ENCODE results near the gene DCTN5.

DNA sequence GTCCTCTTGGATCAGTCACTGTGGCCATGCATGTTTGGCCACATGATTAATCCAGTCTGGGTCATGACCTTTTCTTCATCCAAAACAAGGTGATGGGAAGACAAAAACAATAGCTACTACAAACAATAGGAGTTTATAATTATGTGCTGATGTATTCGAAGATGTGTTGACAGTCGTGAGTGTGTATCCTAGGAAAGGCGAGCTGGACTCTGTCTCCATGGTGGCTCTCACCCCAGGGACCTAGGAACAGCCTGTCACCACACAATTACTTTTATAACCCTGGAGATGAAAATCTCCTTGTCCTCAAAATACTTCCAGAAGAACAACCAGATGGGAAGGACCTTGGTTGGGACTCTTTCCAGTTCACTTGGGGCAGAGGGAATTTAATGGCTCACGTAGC lies 27.6 kb downstream of the DCTN5 start:
- TF ChIP-seq, protein P1, sequence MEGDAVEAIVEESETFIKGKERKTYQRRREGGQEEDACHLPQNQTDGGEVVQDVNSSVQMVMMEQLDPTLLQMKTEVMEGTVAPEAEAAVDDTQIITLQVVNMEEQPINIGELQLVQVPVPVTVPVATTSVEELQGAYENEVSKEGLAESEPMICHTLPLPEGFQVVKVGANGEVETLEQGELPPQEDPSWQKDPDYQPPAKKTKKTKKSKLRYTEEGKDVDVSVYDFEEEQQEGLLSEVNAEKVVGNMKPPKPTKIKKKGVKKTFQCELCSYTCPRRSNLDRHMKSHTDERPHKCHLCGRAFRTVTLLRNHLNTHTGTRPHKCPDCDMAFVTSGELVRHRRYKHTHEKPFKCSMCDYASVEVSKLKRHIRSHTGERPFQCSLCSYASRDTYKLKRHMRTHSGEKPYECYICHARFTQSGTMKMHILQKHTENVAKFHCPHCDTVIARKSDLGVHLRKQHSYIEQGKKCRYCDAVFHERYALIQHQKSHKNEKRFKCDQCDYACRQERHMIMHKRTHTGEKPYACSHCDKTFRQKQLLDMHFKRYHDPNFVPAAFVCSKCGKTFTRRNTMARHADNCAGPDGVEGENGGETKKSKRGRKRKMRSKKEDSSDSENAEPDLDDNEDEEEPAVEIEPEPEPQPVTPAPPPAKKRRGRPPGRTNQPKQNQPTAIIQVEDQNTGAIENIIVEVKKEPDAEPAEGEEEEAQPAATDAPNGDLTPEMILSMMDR (IDR thresholded peaks at IDR 0.05), result no peak
- no peak for TF ChIP-seq EP300 (IDR thresholded peaks at IDR 0.05)
